ENCODE results near the gene KRT26. TPM values are rescaled to one million over a fixed set of nuclear protein-coding genes. Genes with fewer than 3 reads are reported as not detected.
A peak's percentile ranks its signal among the peaks of the same experiment; 100 is the strongest.

KRT26 gene
- total and polyA plus RNA-seq, 10 of the 15 experiments (the other 5 are each of a cell fraction or from before 2014, with no cell fraction given): not detected

DNA sequence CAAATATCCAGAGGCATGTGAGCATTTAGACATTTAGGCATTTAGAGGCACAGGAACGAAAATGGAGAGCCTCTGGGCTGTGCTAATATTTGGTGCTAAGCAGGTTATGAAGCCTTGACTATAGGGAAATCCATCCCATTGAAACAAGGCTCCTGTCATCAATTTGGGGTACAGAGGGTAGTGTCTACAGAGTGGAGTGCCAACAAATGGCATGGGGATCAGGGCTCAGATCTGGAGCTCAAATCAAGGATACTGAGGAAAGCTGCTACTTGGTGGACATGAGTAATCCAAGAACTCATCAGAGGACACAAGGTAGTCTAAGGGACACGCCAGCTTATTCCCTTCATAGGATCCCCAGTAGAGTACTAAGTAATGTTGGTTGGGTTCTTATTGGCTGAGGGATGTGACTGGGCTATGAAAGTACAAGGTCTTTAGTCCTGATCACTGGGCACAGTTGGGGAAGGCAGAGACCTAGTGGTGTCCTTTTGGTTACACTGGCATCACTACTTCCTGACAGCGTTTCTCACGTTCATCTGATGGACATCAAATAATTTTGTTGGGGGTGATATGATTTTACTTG, 45.2 kb upstream of the KRT26 start:
- H3K9me3 ChIP-seq (replicated peaks; ENCODE audit: control insufficient read depth, insufficient read depth, low read length): no peaks in the 10 kb centered on the region
- H3K4me2 ChIP-seq (ENCODE audit: control insufficient read depth, insufficient read depth): no peak overlapping the region
- H3K4me3 ChIP-seq: 0 out of 2 replicates have a peak overlapping the region, but pooled peaks have one; percentile 72
- in situ Hi-C loops (cut with MboI): no loop called here
- WGBS (ENCODE audit: insufficient coverage, insufficient replicate concordance, low lambda C conversion rate, missing lambda C conversion rate): 96% methylated on average over 4 of the region's 4 CpGs
- SMC1A ChIA-PET (ENCODE audit: uncharacterized antibody, unreplicated experiment): interaction anchor here (0.6 to 2.6 kb wide), 2 partner anchors 11 to 111 kb away, joined by 3 to 13 read pairs; no protein-coding TSS in a partner anchor
- CTCF ChIA-PET: interaction anchor here (1.0 to 3.5 kb wide), 3 partner anchors 831 to 850 kb away, joined by 4 to 14 read pairs (median 4); no protein-coding TSS in a partner anchor
- BruUV-seq (replicated peaks): no TSS peak
- intact Hi-C loops (cut with micrococcal nuclease; ENCODE audit: unreplicated experiment): no loop called here
- no peak overlapping the region for H3K9ac ChIP-seq (ENCODE audit: control insufficient read depth, insufficient read depth, low read length)
- POLR2A ChIA-PET: interaction anchor here (0.7 kb wide), 1 partner anchor 21 kb away, joined by 4 read pairs; no protein-coding TSS in a partner anchor
- TF ChIP-seq POLR2AphosphoS5 (IDR thresholded peaks at IDR 0.05; ENCODE audit: low read length): 0 out of 2 replicates have a peak, but pooled peaks have one; percentile 32
- TF ChIP-seq SMAD5 (IDR thresholded peaks at IDR 0.05; ENCODE audit: low read depth): no peak
- H4K20me1 ChIP-seq (ENCODE audit: control insufficient read depth, insufficient read depth): no peaks in the 10 kb centered on the region
- peaks cover 5% of the 10 kb centered on the region for H3K79me2 ChIP-seq (ENCODE audit: control insufficient read depth, insufficient read depth, low read length)
- H3K27ac ChIP-seq (ENCODE audit: control insufficient read depth, insufficient read depth): no peak overlapping the region
- no peak for FAIRE-seq
- DNase-seq (ENCODE audit: low read depth, low spot score): no peak
- peaks cover 0 to 3% of the 10 kb centered on the region in 2 experiments; a peak in 1 of 4 replicates for H3K27me3 ChIP-seq (replicated peaks in 1 of 2; ENCODE audit: control insufficient read depth in 2 of 2, insufficient read depth in 2 of 2, low read length in 1 of 2)
- RAD21 ChIA-PET (ENCODE audit: unreplicated experiment): no interaction called here
- ATAC-seq: no peak
- H3K36me3 ChIP-seq (ENCODE audit: control insufficient read depth in 2 of 2, insufficient read depth in 2 of 2, low read length in 1 of 2): peaks cover 0 to 7% of the 10 kb centered on the region in 2 experiments; a peak in 2 of 4 replicates
- peaks cover 11% of the 10 kb centered on the region for H3K4me1 ChIP-seq (ENCODE audit: control insufficient read depth, insufficient read depth, low read length)
- H2AFZ ChIP-seq (ENCODE audit: control insufficient read depth, low read depth, low read length): no peak overlapping the region

- SMC1A ChIA-PET (ENCODE audit: uncharacterized antibody, unreplicated experiment): interaction anchor here (2.6 kb wide), 1 partner anchor 10 kb away, joined by 13 read pairs; no protein-coding TSS in a partner anchor
These were observed 44.6 kb upstream of the KRT26 start for GRCh38 chr17:40816569-40816968.

More at GRCh38 chr17:40816569-40816968, 44.6 kb upstream of the KRT26 start:
- Histone ChIP-seq H3K9ac (ENCODE audit: control insufficient read depth, insufficient read depth, low read length) (no peak overlapping the region), H3K36me3 (ENCODE audit: control insufficient read depth in 2 of 2, insufficient read depth in 2 of 2, low read length in 1 of 2) (peaks cover 0 to 7% of the 10 kb centered on the region in 2 experiments; a peak in 2 of 4 replicates), H3K27ac (ENCODE audit: control insufficient read depth, insufficient read depth) (no peak overlapping the region), H3K4me2 (ENCODE audit: control insufficient read depth, insufficient read depth) (no peak overlapping the region), H3K4me3 (no peak overlapping the region), H3K79me2 (ENCODE audit: control insufficient read depth, insufficient read depth, low read length) (peaks cover 5% of the 10 kb centered on the region), H2AFZ (ENCODE audit: control insufficient read depth, low read depth, low read length) (no peak overlapping the region), H3K9me3 (replicated peaks; ENCODE audit: control insufficient read depth, insufficient read depth, low read length) (no peaks in the 10 kb centered on the region), H3K4me1 (ENCODE audit: control insufficient read depth, insufficient read depth, low read length) (peaks cover 11% of the 10 kb centered on the region), H3K27me3 (replicated peaks in 1 of 2; ENCODE audit: control insufficient read depth in 2 of 2, insufficient read depth in 2 of 2, low read length in 1 of 2) (peaks cover 0 to 3% of the 10 kb centered on the region in 2 experiments; a peak in 1 of 4 replicates), H4K20me1 (ENCODE audit: control insufficient read depth, insufficient read depth) (no peaks in the 10 kb centered on the region)
- ChIA-PET POLR2A (interaction anchor here (0.7 kb wide), 1 partner anchor 22 kb away, joined by 4 read pairs; no protein-coding TSS in a partner anchor), CTCF (interaction anchor here (1.0 to 1.5 kb wide), 3 partner anchors 35 to 846 kb away, joined by 4 read pairs; no protein-coding TSS in a partner anchor), RAD21 (ENCODE audit: unreplicated experiment) (interaction anchor here (0.7 kb wide), 1 partner anchor 19 kb away, joined by 3 read pairs; no protein-coding TSS in a partner anchor)
- no TSS peak for BruUV-seq (replicated peaks)
- DNase-seq (ENCODE audit: low read depth, low spot score) (no peak), ATAC-seq (no peak), FAIRE-seq (no peak)
- in situ Hi-C loops (cut with MboI): no loop called here
- intact Hi-C loops (cut with micrococcal nuclease; ENCODE audit: unreplicated experiment): no loop called here
- WGBS (ENCODE audit: insufficient coverage, insufficient replicate concordance, low lambda C conversion rate, missing lambda C conversion rate): 98% methylated on average over 3 of the region's 3 CpGs
- TF ChIP-seq KAT2A (conservative IDR thresholded peaks at IDR 0.05; ENCODE audit: control insufficient read depth, low read depth, low read length) (no peak), BHLHE40 (IDR thresholded peaks at IDR 0.05; ENCODE audit: borderline replicate concordance in 1 of 2, low read depth in 2 of 2, low read length in 1 of 2) (no peak), RCOR1 (conservative IDR thresholded peaks at IDR 0.05; ENCODE audit: low read depth, low read length) (no peak), KDM1A (IDR thresholded peaks at IDR 0.05; ENCODE audit: borderline replicate concordance) (no peak), ZSCAN29 (IDR thresholded peaks at IDR 0.05) (no peak), ZBTB33 (IDR thresholded peaks at IDR 0.05) (no peak), MYB (IDR thresholded peaks at IDR 0.05; ENCODE audit: borderline replicate concordance, low read depth, low read length) (no peak)

Data from GM12878 (cell line).